Measurements from ENCODE around the gene GRID1.

GRID1 gene

DNA sequence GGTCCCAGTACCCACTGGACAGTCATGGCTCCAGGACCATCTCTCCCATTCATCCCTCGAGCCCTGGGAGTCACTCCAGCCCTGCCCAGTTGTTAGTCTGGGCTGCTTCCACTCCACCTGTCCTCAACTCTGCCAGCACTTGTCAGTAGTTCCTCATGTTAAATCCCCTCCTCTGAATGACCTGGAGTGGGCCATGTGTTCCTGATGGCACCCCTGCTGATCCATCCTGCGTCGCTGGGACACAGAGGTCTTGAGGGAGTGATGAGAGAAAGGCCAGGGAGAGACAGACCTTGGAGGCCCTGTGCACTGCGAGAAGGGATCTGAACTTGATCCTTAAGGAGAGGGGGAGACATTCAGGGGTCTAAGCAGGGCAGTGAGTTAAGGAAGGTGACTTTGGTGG is 174.9 kb downstream of the GRID1 start:
- H3K27me3 Mint-ChIP-seq (ENCODE audit: low read depth, poor library complexity): peaks cover 48% of the 10 kb centered on the region
- DNase-seq: no peak
- no peak overlapping the region for H3K27ac Mint-ChIP-seq
- no peaks in the 10 kb centered on the region for H3K36me3 Mint-ChIP-seq (ENCODE audit: low read depth)
- TF ChIP-seq, protein P1, sequence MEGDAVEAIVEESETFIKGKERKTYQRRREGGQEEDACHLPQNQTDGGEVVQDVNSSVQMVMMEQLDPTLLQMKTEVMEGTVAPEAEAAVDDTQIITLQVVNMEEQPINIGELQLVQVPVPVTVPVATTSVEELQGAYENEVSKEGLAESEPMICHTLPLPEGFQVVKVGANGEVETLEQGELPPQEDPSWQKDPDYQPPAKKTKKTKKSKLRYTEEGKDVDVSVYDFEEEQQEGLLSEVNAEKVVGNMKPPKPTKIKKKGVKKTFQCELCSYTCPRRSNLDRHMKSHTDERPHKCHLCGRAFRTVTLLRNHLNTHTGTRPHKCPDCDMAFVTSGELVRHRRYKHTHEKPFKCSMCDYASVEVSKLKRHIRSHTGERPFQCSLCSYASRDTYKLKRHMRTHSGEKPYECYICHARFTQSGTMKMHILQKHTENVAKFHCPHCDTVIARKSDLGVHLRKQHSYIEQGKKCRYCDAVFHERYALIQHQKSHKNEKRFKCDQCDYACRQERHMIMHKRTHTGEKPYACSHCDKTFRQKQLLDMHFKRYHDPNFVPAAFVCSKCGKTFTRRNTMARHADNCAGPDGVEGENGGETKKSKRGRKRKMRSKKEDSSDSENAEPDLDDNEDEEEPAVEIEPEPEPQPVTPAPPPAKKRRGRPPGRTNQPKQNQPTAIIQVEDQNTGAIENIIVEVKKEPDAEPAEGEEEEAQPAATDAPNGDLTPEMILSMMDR (IDR thresholded peaks at IDR 0.05): no peak
- no peaks in the 10 kb centered on the region for H3K4me1 Mint-ChIP-seq
- H3K9me3 Mint-ChIP-seq: no peaks in the 10 kb centered on the region
- no peak overlapping the region for H3K4me3 Mint-ChIP-seq

DNA sequence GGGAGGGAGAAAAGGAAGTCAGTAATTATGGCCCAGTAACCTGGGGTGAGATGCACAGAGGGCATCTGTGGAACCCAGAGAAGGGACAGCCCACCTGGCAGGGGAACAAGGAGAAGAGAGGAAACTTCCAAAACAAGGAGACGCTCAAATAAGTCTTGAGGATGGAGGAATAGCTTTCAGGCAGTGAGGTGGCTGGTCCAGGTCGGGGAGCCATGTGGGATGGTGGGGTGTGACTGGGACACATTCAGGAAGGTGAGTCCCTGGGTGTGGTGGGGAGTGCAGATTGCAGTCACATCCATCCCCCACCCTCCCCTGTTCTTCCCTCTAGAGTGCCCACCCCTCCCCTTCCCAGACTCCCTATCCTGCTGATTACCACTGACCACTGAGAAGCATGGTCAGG is 175.4 kb downstream of the GRID1 start:
- TF ChIP-seq, protein P1 (IDR thresholded peaks at IDR 0.05): no peak
- Mint-ChIP-seq H3K27me3 (ENCODE audit: low read depth, poor library complexity) (peaks cover 53% of the 10 kb centered on the region), H3K36me3 (ENCODE audit: low read depth) (no peaks in the 10 kb centered on the region), H3K4me1 (no peaks in the 10 kb centered on the region), H3K9me3 (no peaks in the 10 kb centered on the region), H3K4me3 (no peak overlapping the region), H3K27ac (no peak overlapping the region)
- DNase-seq: no peak

DNA sequence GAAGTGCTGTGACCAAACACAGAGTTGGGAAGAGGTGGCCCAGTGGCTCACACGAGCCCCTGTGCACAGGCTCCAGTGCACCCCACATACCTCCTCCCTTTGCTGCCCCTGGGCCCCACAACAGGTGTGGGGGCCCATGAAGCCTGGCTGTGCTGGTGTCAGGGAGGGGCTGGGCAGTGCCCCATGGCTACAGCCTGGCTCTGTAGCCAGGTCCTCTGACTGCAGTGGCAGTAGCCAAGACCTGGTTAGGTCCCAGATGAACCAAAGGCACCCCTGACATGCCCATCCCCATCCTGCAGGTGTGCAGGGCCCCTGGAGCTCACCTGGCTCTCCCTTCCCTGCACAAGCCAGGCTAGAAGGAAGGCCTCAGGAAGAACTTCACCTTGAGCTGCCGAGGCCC is 176.3 kb downstream of the GRID1 start:
- H3K27ac Mint-ChIP-seq: no peak overlapping the region
- TF ChIP-seq, protein P1 (IDR thresholded peaks at IDR 0.05): no peak
- DNase-seq: no peak
- peaks cover 48% of the 10 kb centered on the region for H3K27me3 Mint-ChIP-seq (ENCODE audit: low read depth, poor library complexity)
- H3K4me1 Mint-ChIP-seq: no peaks in the 10 kb centered on the region
- no peaks in the 10 kb centered on the region for H3K36me3 Mint-ChIP-seq (ENCODE audit: low read depth)
- H3K9me3 Mint-ChIP-seq: no peaks in the 10 kb centered on the region
- H3K4me3 Mint-ChIP-seq: no peak overlapping the region

DNA sequence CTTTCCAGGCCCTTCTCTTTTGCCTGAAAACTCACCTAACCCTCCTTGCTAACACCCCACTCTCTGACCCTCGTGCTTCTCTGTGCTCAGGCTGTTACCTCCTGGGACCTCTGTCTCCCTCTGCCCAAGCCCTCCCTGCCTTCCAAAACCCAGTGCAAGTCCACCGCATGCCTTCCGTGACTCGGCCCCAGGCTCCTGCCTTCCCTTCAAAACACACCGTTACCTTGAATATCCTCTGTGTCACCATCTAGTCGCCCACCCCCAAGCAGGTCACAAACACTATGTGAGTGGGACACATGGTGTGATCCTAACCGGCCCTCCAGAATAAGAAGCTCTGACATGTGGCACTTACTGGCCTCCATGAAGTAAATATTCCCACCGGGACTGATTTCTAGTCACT is 176.7 kb downstream of the GRID1 start:
- H3K4me3 Mint-ChIP-seq: no peak overlapping the region
- H3K4me1 Mint-ChIP-seq: no peaks in the 10 kb centered on the region
- no peaks in the 10 kb centered on the region for H3K9me3 Mint-ChIP-seq
- peaks cover 50% of the 10 kb centered on the region for H3K27me3 Mint-ChIP-seq (ENCODE audit: low read depth, poor library complexity)
- no peaks in the 10 kb centered on the region for H3K36me3 Mint-ChIP-seq (ENCODE audit: low read depth)
- H3K27ac Mint-ChIP-seq: no peak overlapping the region
- no peak for DNase-seq
- TF ChIP-seq, protein P1 (IDR thresholded peaks at IDR 0.05): no peak

DNA sequence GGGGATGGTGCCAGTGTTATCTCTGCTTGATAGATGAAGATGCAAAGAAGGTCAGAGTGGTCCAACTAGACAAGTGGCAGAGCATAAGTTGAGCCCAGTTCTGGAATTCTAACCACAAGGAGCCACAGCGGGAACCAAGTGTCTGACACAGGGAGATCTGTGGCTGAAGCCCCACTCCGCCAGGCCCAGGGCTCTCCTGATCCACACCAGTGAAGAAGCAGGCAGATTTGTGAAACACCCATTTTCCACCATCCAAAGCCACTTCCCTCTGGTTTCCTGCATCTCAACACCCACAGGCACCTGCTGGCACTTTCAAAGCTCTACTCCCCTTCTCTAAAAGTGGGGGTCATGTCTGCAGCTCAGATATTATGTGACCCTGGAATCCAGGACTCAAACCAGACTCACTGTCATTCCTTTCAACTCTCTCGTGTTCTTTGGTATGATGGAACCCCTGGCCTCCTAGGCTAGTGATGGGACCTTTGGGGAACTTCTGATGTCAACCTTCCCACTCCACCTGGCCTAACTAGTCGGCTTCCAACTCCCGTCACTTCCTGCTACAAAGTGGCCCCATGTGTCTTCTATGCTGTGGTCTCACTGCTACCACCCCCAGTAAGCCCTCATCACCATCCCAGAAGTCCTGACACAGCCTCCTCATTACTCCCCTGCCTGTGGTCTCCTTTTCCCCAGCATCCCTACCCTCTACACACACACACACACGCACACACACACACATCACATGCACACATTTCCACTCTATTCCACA is 177.6 kb downstream of the GRID1 start:
- TF ChIP-seq, protein P1 (IDR thresholded peaks at IDR 0.05): no peak
- no peak overlapping the region for H3K4me3 Mint-ChIP-seq
- H3K27ac Mint-ChIP-seq: no peak overlapping the region
- no peaks in the 10 kb centered on the region for H3K36me3 Mint-ChIP-seq (ENCODE audit: low read depth)
- H3K27me3 Mint-ChIP-seq (ENCODE audit: low read depth, poor library complexity): peaks cover 46% of the 10 kb centered on the region
- H3K9me3 Mint-ChIP-seq: no peaks in the 10 kb centered on the region
- no peak for DNase-seq
- H3K4me1 Mint-ChIP-seq: no peaks in the 10 kb centered on the region

DNA sequence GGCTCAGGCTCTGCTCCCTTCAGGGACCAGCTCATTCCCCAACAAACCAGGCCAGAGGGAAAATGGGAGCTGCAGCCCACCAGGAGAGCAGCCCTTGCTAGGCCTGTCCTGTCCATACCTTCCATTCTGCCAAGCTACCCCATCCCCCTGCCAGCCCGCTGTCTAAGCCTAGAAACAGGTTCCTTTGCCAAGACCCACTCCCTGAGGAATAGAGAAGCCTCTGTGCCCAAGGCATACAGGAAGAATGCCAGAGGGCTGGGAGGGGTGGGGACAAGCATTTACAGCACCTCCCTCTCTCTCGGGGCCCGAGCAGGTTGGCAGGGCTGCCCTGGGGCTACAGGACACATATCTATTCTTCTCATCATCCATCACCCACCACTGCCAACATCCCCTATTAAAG is 178.3 kb downstream of the GRID1 start:
- Mint-ChIP-seq H3K4me3 (no peak overlapping the region), H3K36me3 (ENCODE audit: low read depth) (no peaks in the 10 kb centered on the region), H3K27me3 (ENCODE audit: low read depth, poor library complexity) (peaks cover 46% of the 10 kb centered on the region), H3K4me1 (no peaks in the 10 kb centered on the region), H3K27ac (no peak overlapping the region), H3K9me3 (no peaks in the 10 kb centered on the region)
- TF ChIP-seq, protein P1 (IDR thresholded peaks at IDR 0.05): no peak
- no peak for DNase-seq

Measured in nephron progenitor cell (in vitro differentiated cells).